ENCODE data around the gene AK8. TPM values are rescaled to one million over a fixed set of nuclear protein-coding genes. Genes with fewer than 3 reads are reported as not detected.

Gene AK8
- total and polyA plus RNA-seq, 11 donors: 0.61 to 1.4 TPM; not detected in 9

- DNase-seq: peak in 1 of 5 donors; percentile 35
- peak; percentile 47 to 86 (median 74) for ATAC-seq
- H3K27ac ChIP-seq: peak overlapping the region in 7 of 12 donors; percentile 4 to 51 (median 32)
Measured at GRCh38 chr9:132919614-132920268, 41.7 kb upstream of the AK8 start.

GRCh38 chr9:132914924-132915323 lies 36.8 kb upstream of the AK8 start:
- Histone ChIP-seq H3K4me3 (no peak overlapping the region), H3K9me3 (peaks cover 0 to 6% (median 0%) of the 10 kb centered on the region in 12 donors), H3K4me1 (peaks cover 0 to 10% (median 0%) of the 10 kb centered on the region in 12 donors), H3K27me3 (no peaks in the 10 kb centered on the region), H3K27ac (no peak overlapping the region), H3K36me3 (peaks cover 0 to 100% (median 88%) of the 10 kb centered on the region in 9 donors)
- no peak for TF ChIP-seq POLR2A (IDR thresholded peaks at IDR 0.05)
- TF ChIP-seq CTCF (IDR thresholded peaks at IDR 0.05): no peak
- intact Hi-C loops (cut with DNase I): loop anchor here in 1 of 10 donors (10.0 kb wide), 1 partner anchor 60 kb away; the partner anchor contains the start of gene GFI1B
- ATAC-seq: no peak
- WGBS, 4 donors: 94 to 96% (median 95%) methylated on average over 6 of the region's 6 CpGs
- DNase-seq: no peak

More at GRCh38 chr9:132919614-132920268, 41.7 kb upstream of the AK8 start:
- 64 to 72% (median 69%) methylated on average over 7 of the region's 7 CpGs for WGBS, 4 donors
- intact Hi-C loops (cut with DNase I): loop anchor here in 1 of 10 donors (10.0 kb wide), 1 partner anchor 55 kb away; the partner anchor contains the start of gene GFI1B
- TF ChIP-seq POLR2A (IDR thresholded peaks at IDR 0.05) (no peak), CTCF (IDR thresholded peaks at IDR 0.05) (no peak)
- Histone ChIP-seq H3K4me3 (no peak overlapping the region), H3K9me3 (peaks cover 0 to 6% (median 0%) of the 10 kb centered on the region in 12 donors), H3K4me1 (peaks cover 0 to 13% (median 0%) of the 10 kb centered on the region in 12 donors), H3K36me3 (peaks cover 0 to 100% (median 99%) of the 10 kb centered on the region in 9 donors), H3K27me3 (no peaks in the 10 kb centered on the region)

GRCh38 chr9:132912131-132912530 lies 34.0 kb upstream of the AK8 start:
- H3K27me3 ChIP-seq: no peaks in the 10 kb centered on the region
- H3K4me3 ChIP-seq: no peak overlapping the region
- H3K4me1 ChIP-seq: peaks cover 0 to 5% (median 0%) of the 10 kb centered on the region in 12 donors
- no peak overlapping the region for H3K27ac ChIP-seq
- ATAC-seq (no peak), DNase-seq (no peak)
- peaks cover 0 to 6% (median 0%) of the 10 kb centered on the region in 12 donors for H3K9me3 ChIP-seq
- WGBS, 4 donors: 88 to 95% (median 94%) methylated on average over 4 of the region's 4 CpGs
- intact Hi-C loops (cut with DNase I): loop anchor here in 1 of 10 donors (10.0 kb wide), 1 partner anchor 63 kb away; the partner anchor contains the start of gene GFI1B
- TF ChIP-seq CTCF (IDR thresholded peaks at IDR 0.05): no peak
- no peak for TF ChIP-seq POLR2A (IDR thresholded peaks at IDR 0.05)
- H3K36me3 ChIP-seq: peaks cover 0 to 100% (median 79%) of the 10 kb centered on the region in 9 donors

DNA sequence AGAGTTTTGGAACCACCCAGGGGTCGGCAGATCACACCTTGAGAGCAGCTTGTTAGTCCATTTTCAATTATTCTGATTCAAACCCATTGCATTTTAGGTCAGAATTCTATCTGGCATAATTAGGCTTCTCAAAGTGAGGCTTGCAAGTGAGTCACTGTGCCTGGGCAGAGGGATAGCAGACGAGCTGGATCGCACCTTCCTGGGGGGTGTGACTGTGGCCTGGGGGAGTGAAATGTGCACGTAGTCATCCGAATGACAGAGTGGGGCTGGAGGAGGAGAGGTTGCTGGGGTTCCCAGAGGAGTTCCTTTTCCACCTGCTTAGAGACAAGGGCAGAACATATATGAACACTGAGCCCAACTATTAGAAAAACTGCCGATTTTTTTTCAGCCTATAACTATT lies 32.3 kb upstream of the AK8 start:
- Histone ChIP-seq H3K27me3 (no peaks in the 10 kb centered on the region), H3K9me3 (no peaks in the 10 kb centered on the region), H3K36me3 (peaks cover 0 to 100% (median 77%) of the 10 kb centered on the region in 9 donors), H3K4me1 (peaks cover 0 to 5% (median 0%) of the 10 kb centered on the region in 12 donors), H3K4me3 (no peak overlapping the region), H3K27ac (no peak overlapping the region)
- TF ChIP-seq CTCF (IDR thresholded peaks at IDR 0.05) (no peak), POLR2A (IDR thresholded peaks at IDR 0.05) (no peak)
- intact Hi-C loops (cut with DNase I): loop anchor here in 1 of 10 donors (10.0 kb wide), 1 partner anchor 64 kb away; the partner anchor contains the start of gene GFI1B
- no peak for DNase-seq
- no peak for ATAC-seq
- WGBS, 4 donors: 88 to 95% (median 90%) methylated on average over 6 of the region's 6 CpGs
